Omental fat pad (tissue), 4 donors: ENCODE measurements around the gene CLSTN1. TPM values are rescaled to one million over a fixed set of nuclear protein-coding genes. Genes with fewer than 3 reads are reported as not detected.
"Not testable (repeated sequence)": the region's sequence is repeated elsewhere in the genome, so short reads cannot be mapped to it uniquely, and the experiment has no call there.

Experiments used
- ATAC-seq: fragments of 150-250 bp; one replicate; pipeline ENCODE4 v1.9.1; 2016; ENCODE audit warnings: mild to moderate bottlenecking, moderate library complexity; ENCODE audit not compliant: low FRiP score
- DNase-seq: peaks from one replicate; pipeline ENCODE4 v3.0.0-alpha.2; 2019; ENCODE audit warnings: low spot score
- CTCF ChIP-seq, 3 donors: fragments of 450-650 bp; IDR thresholded peaks; one replicate each; pipeline ENCODE4 v1.5.1; 2016 to 2017; ENCODE audit warnings: antibody characterized with exemption in 3 of 3, mild to moderate bottlenecking in 3 of 3, moderate library complexity in 2 of 3
- total RNA-seq, 4 donors: library from RNA; depleted of rRNA; stranded (reverse); fragments of >200 nt; gene quantifications; one replicate each; pipeline ENCODE4 v1.1.0, GENCODE V29; 2016

The CLSTN1 gene
- total RNA-seq, 4 donors from 2014 or later: 28.3 to 41.0 (median 30.1) TPM

DNA sequence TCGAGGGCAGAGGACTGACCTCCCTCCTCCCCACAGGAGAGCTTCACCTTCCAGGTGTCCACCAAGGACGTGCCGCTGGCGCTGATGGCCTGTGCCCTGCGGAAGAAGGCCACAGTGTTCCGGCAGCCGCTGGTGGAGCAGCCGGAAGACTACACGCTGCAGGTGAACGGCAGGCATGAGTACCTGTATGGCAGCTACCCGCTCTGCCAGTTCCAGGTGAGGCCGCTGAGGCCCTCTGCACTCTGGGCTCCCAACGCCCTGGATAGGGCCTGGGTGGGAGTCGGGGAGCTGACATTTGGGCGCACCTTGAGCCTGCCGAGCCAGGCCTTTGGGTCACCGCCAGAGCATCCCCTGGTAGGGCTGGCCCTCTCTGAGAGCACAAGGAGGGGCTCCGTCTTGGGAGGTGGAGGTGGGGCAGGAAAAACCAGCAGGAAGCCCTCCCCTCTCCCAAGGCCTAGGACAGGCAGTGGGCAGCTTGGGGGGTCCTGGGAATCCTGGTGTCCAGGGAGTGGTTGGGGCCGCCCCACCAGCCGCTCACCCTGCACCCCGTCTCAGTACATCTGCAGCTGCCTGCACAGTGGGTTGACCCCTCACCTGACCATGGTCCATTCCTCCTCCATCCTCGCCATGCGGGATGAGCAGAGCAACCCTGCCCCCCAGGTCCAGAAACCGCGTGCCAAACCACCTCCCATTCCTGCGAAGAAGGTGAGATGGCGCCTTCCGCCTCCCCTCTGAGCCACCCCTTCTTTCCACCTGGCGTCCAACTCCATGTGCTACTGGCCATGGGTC, 107.2 kb downstream of the CLSTN1 start:
- no peak for TF ChIP-seq CTCF (IDR thresholded peaks at IDR 0.05)
- ATAC-seq (no peak), DNase-seq (no peak)

- DNase-seq: no peak
- no peak for TF ChIP-seq CTCF (IDR thresholded peaks at IDR 0.05)
- ATAC-seq: no peak
Measured at GRCh38 chr1:9715536-9716226, 108.1 kb downstream of the CLSTN1 start.

GRCh38 chr1:9714257-9714718, 109.5 kb downstream of the CLSTN1 start:
- no peak for DNase-seq
- TF ChIP-seq CTCF (IDR thresholded peaks at IDR 0.05): no peak
- ATAC-seq: no peak

- not testable (repeated sequence) for DNase-seq, ATAC-seq
Measured at GRCh38 chr1:9712767-9713166, 111.0 kb downstream of the CLSTN1 start.

GRCh38 chr1:9711466-9712020, 112.2 kb downstream of the CLSTN1 start:
- ATAC-seq (no peak), DNase-seq (no peak)
- TF ChIP-seq CTCF (IDR thresholded peaks at IDR 0.05): no peak

DNA sequence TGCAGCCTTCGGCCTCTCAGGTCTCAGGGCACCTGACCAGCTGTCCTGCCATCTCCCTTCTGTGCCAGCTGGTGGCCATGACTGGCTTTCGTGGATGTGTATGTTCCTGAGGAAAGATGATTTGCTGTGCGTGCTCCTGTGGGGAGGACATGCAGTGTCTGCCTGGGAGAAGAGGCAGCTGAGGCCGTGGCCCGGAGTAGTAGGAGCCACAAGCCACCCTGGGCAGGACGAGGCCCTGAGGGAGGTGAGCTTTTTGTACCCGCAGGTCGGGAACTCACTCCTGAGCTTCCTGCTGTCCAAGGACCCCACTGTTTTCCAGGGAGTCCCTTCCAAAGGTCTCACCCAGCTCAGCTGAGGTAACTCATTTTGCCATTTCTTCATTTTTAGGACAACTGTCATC, 113.7 kb downstream of the CLSTN1 start:
- ATAC-seq: no peak
- TF ChIP-seq CTCF (IDR thresholded peaks at IDR 0.05): no peak
- DNase-seq: no peak

DNA sequence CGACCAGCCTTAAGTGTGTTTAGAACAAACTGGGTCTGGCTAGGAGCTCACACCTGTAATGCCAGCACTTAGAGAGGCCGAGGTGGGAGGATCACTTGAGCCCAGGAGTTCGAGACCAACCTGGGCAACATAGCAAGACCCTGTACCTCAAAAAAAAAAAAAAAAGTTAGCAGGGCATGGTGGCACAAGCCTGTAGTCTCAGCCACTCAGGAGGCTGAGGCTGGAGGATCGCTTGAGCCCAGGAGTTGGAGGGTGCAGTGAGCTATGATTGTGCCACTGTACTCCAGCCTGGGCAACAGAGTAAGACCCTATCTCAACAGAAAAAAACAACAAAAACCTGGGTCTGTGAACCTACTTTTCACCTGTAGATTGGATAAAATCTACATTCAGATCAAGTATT, 117.6 kb downstream of the CLSTN1 start:
- DNase-seq (no peak), ATAC-seq (no peak)
- TF ChIP-seq CTCF (IDR thresholded peaks at IDR 0.05): no peak
